Psoas muscle (tissue), 8 donors: ENCODE results near the gene DGKB. TPM values are rescaled to one million over a fixed set of nuclear protein-coding genes. Genes with fewer than 3 reads are reported as not detected.

Experiments used
- ATAC-seq, 4 donors: fragments of 200-7000 bp; cut with Tn5 transposase; one replicate each; pipeline ENCODE4 v1.9.1; 2020; ENCODE audit warnings: moderate library complexity in 3 of 4, mild to moderate bottlenecking in 2 of 4
- DNase-seq, 2 donors: peaks; one replicate each; pipeline ENCODE4 v3.0.0-alpha.2; 2020
- H3K27ac ChIP-seq: fragments of 200-600 bp; one replicate; pipeline ENCODE4 v1.8.0; 2022
- H3K27me3 ChIP-seq, 3 donors: fragments of 200-600 bp in 1 of 3; one replicate each; pipeline versions ENCODE4 v1.6.1 to v1.8.0; 2013 to 2022; ENCODE audit warnings: low read length in 2 of 3, mild to moderate bottlenecking in 2 of 3, moderate library complexity in 1 of 3; ENCODE audit not compliant: insufficient read depth in 3 of 3
- H3K36me3 ChIP-seq, 2 donors: fragments of 200-600 bp in 1 of 2; one replicate each; pipeline versions ENCODE4 v1.6.1 to v1.8.0; 2013 to 2022; ENCODE audit warnings: low read depth in 1 of 2, mild to moderate bottlenecking in 1 of 2, moderate library complexity in 1 of 2; ENCODE audit not compliant: insufficient read depth in 1 of 2
- H3K4me1 ChIP-seq: fragments of 200-600 bp; one replicate; pipeline ENCODE4 v1.8.0; 2022
- H3K4me3 ChIP-seq: fragments of 200-600 bp; one replicate; pipeline ENCODE4 v1.8.0; 2022; ENCODE audit warnings: mild to moderate bottlenecking
- H3K9me3 ChIP-seq: fragments of 200-600 bp; one replicate; pipeline ENCODE4 v1.8.0; 2022
- CTCF ChIP-seq: fragments of 200-600 bp; IDR thresholded peaks from one replicate; pipeline ENCODE4 v1.8.0; 2022; ENCODE audit warnings: antibody characterized with exemption
- WGBS, 3 donors: extraction: QIAGEN DNeasy Blood & Tissue Kit; methylation state at CpG; one replicate each; pipeline versions ENCODE4 v1.1.6 to v1.1.7; 2013; 5-methylcytosine and 5-hydroxymethylcytosine counted together
- intact Hi-C, 2 donors: fragments of 100-400 bp; cut with DNase I; formaldehyde crosslinking; loops; one replicate each; pipeline versions ENCODE4 v1.11.0 to v1.14.2; 2022
- polyA plus RNA-seq, 3 donors: library from polyadenylated mRNA; stranded (reverse); fragments of 200-250 nt; gene quantifications; one replicate each; pipeline ENCODE4 v1.2.3, GENCODE V29; 2013
- total RNA-seq, 4 donors: library from RNA; stranded (reverse); fragmentation: NEBNext Ultra II Directional in 2 of 4; extraction: Animal tissue kit (Norgen Biotek cat#: 25700) in 2 of 4; gene quantifications; one replicate each; pipeline versions ENCODE4 v1.2.1 to v1.2.4, GENCODE V29; 2021 to 2023
- donor health status: healthy with polysubstance abuse.
- donor health status: DM: no; HTN: no; CAD: no; lungs with moderate emphysema.
- donor health status: Bipolar disorder and iron deficiency.
- donor health status: healthy.
- donor health status: DM: yes; HTN: yes; CAD: no.
- donor health status: DM: no; HTN: no; CAD: no.
- donor health status: DM: no; HTN: no; CAD: no.
- donor health status: DM: yes; HTN: yes; CAD: no.

The DGKB gene
- total and polyA plus RNA-seq, 7 donors: 0.01 to 0.26 (median 0.04) TPM; not detected in 2

GRCh38 chr7:14115701-14116100 lies 786.9 kb downstream of the DGKB start:
- ATAC-seq (no peak), DNase-seq (no peak)
- WGBS, 3 donors: 93 to 100% (median 95%) methylated on average over 2 of the region's 2 CpGs
- no peak overlapping the region for H3K27ac ChIP-seq
- H3K4me1 ChIP-seq: no peaks in the 10 kb centered on the region
- no peak for TF ChIP-seq CTCF
- no peaks in the 10 kb centered on the region for H3K36me3 ChIP-seq
- no peak overlapping the region for H3K4me3 ChIP-seq
- no peaks in the 10 kb centered on the region for H3K27me3 ChIP-seq
- no peaks in the 10 kb centered on the region for H3K9me3 ChIP-seq
- intact Hi-C loops: no loop called here

- TF ChIP-seq CTCF: no peak
- DNase-seq (no peak), ATAC-seq (no peak)
- H3K27me3 ChIP-seq: no peaks in the 10 kb centered on the region
- intact Hi-C loops: no loop called here
- no peaks in the 10 kb centered on the region for H3K36me3 ChIP-seq
- no peak overlapping the region for H3K4me3 ChIP-seq
- no peaks in the 10 kb centered on the region for H3K4me1 ChIP-seq
- no peaks in the 10 kb centered on the region for H3K9me3 ChIP-seq
- WGBS, 3 donors: 48 to 64% (median 54%) methylated on average over 3 of the region's 3 CpGs
- no peak overlapping the region for H3K27ac ChIP-seq
Measured at GRCh38 chr7:14104861-14105260, 797.7 kb downstream of the DGKB start.

- Histone ChIP-seq H3K4me3 (no peak overlapping the region), H3K9me3 (no peaks in the 10 kb centered on the region), H3K4me1 (no peaks in the 10 kb centered on the region), H3K36me3 (no peaks in the 10 kb centered on the region), H3K27ac (no peak overlapping the region), H3K27me3 (no peaks in the 10 kb centered on the region)
- intact Hi-C loops: no loop called here
- WGBS, 3 donors: 74 to 93% (median 89%) methylated on average over 1 of the region's 1 CpG
- DNase-seq (no peak), ATAC-seq (no peak)
- no peak for TF ChIP-seq CTCF
Measured at GRCh38 chr7:14096159-14096558, 806.4 kb downstream of the DGKB start.

- intact Hi-C loops: no loop called here
- Histone ChIP-seq H3K27ac (no peak overlapping the region), H3K36me3 (no peaks in the 10 kb centered on the region), H3K4me3 (no peak overlapping the region), H3K9me3 (no peaks in the 10 kb centered on the region), H3K27me3 (no peaks in the 10 kb centered on the region), H3K4me1 (no peaks in the 10 kb centered on the region)
- ATAC-seq: no peak
- no peak for TF ChIP-seq CTCF
- no peak for DNase-seq
- whole genome bisulfite sequencing, 3 donors: 70 to 77% (median 70%) methylated on average over 4 of the region's 4 CpGs
Measured at GRCh38 chr7:14095233-14095950, 807.2 kb downstream of the DGKB start.
